HFFc6 (cell line): ENCODE results near the gene ADGRL1. TPM values are rescaled to one million over a fixed set of nuclear protein-coding genes. Genes with fewer than 3 reads are reported as not detected.

Experiments
- DNase-seq: peaks from one replicate; pipeline ENCODE4 v3.0.0-alpha.2; 2018
- H3K27ac Mint-ChIP-seq: 2 replicates; pipeline ENCODE4 v1.8.0; 2020; ENCODE audit warnings: mild to moderate bottlenecking, mixed read lengths
- H3K27me3 Mint-ChIP-seq: 2 replicates; pipeline ENCODE4 v1.8.0; 2021; ENCODE audit warnings: mild to moderate bottlenecking, moderate library complexity, mixed read lengths; ENCODE audit not compliant: insufficient read depth
- H3K36me3 Mint-ChIP-seq: 2 replicates; pipeline ENCODE4 v1.8.0; 2021; ENCODE audit warnings: low read depth, mixed read lengths
- H3K4me1 Mint-ChIP-seq: 2 replicates; pipeline ENCODE4 v1.8.0; 2020; ENCODE audit warnings: low read depth, mixed read lengths
- H3K4me3 Mint-ChIP-seq: 2 replicates; pipeline ENCODE4 v1.8.0; 2020; ENCODE audit warnings: mild to moderate bottlenecking, moderate library complexity, mixed read lengths
- H3K9me3 Mint-ChIP-seq: 2 replicates; pipeline ENCODE4 v1.8.0; 2020; ENCODE audit warnings: mild to moderate bottlenecking, mixed read lengths
- total RNA-seq, 6 experiments: library from RNA; stranded (reverse); fragmentation: NEBNext Ultra II Directional; extraction: Animal tissue kit (Norgen Biotek cat#: 25700); gene quantifications; 2 replicates in 1 of 6; 3 replicates in 5 of 6; pipeline ENCODE4 v1.2.3, GENCODE V29; 2021
- TF ChIP-seq, protein P1 (sequence below): fragments of 200-600 bp; sonication (generic); IDR thresholded peaks from 2 replicates; pipeline ENCODE4 v1.5.0; 2021; ENCODE audit warnings: antibody characterized with exemption, mild to moderate bottlenecking

ADGRL1 gene
- total RNA-seq, 6 experiments from 2014 or later, result 1.6 to 2.9 (median 2.2) TPM

DNA sequence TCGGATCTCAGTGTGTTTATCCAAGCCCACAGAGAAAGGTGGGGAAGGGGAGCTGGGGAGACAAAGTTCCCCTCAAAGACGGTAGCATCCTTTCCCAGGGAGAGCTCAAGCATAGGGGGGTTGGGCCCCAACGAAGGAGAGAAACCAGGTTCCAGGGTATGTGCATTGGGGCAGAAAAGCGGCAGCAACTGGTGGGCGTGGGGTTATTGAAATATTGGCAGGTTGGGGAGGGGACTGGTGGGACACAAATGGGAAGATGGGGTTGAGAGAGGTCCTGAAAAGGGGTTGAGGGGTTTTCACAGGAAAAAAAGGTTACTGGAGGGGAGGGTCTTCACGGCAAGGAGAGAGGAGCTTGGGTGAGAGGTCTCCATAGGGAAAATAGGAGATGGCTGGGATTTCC, 70.6 kb downstream of the ADGRL1 start:
- H3K36me3 Mint-ChIP-seq, result no peaks in the 10 kb centered on the region
- peaks cover 2% of the 10 kb centered on the region; the same call in 1 of the 2 replicates for H3K27me3 Mint-ChIP-seq
- H3K9me3 Mint-ChIP-seq, result no peaks in the 10 kb centered on the region
- DNase-seq, result no peak
- H3K27ac Mint-ChIP-seq, result peak overlapping the region; percentile 29
- TF ChIP-seq, protein P1, sequence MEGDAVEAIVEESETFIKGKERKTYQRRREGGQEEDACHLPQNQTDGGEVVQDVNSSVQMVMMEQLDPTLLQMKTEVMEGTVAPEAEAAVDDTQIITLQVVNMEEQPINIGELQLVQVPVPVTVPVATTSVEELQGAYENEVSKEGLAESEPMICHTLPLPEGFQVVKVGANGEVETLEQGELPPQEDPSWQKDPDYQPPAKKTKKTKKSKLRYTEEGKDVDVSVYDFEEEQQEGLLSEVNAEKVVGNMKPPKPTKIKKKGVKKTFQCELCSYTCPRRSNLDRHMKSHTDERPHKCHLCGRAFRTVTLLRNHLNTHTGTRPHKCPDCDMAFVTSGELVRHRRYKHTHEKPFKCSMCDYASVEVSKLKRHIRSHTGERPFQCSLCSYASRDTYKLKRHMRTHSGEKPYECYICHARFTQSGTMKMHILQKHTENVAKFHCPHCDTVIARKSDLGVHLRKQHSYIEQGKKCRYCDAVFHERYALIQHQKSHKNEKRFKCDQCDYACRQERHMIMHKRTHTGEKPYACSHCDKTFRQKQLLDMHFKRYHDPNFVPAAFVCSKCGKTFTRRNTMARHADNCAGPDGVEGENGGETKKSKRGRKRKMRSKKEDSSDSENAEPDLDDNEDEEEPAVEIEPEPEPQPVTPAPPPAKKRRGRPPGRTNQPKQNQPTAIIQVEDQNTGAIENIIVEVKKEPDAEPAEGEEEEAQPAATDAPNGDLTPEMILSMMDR, result no peak
- H3K4me1 Mint-ChIP-seq, result peaks cover 40% of the 10 kb centered on the region
- H3K4me3 Mint-ChIP-seq, result peak overlapping the region; percentile 88

DNA sequence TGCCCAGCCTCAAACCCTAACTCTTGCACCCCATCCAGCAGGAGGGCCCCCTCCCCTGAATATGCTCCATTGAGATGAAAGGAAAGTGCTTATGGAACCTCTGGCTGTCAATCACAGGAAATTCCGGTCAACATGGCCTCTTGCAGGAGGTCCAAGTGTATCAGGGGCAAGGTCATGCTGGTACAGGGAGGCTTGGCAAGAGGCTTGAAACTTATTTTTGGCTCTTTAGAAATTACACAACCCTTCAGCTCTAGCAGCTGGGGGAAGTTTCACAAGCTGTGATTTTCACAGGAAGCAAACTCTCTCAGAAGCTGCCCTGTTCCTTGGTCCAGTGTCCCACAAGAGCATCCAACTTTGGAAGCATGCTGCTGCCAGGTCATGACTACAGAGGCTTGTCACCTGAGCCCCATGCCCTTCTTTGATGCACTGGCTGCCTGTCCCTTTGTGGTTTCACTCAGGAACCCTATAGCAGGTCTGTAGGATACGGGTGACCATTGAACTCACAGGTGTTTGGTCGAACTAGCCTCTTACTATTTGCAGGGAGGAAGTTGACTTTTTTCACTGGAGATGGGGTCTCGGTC, 78.0 kb downstream of the ADGRL1 start:
- DNase-seq, result no peak
- no peak overlapping the region for H3K4me3 Mint-ChIP-seq
- H3K27me3 Mint-ChIP-seq, result peaks cover 2% of the 10 kb centered on the region; the same call in 1 of the 2 replicates
- TF ChIP-seq, protein P1, result no peak
- no peak overlapping the region for H3K27ac Mint-ChIP-seq
- H3K36me3 Mint-ChIP-seq, result no peaks in the 10 kb centered on the region
- H3K9me3 Mint-ChIP-seq, result no peaks in the 10 kb centered on the region
- no peaks in the 10 kb centered on the region for H3K4me1 Mint-ChIP-seq

- Mint-ChIP-seq H3K4me1 (no peaks in the 10 kb centered on the region), H3K4me3 (no peak overlapping the region), H3K27me3 (peaks cover 4% of the 10 kb centered on the region; the same call in 1 of the 2 replicates), H3K9me3 (no peaks in the 10 kb centered on the region), H3K36me3 (no peaks in the 10 kb centered on the region), H3K27ac (no peak overlapping the region)
- no peak for DNase-seq
- TF ChIP-seq, protein P1, result no peak
These were observed 78.8 kb downstream of the ADGRL1 start for GRCh38 chr19:14127176-14127575.

DNA sequence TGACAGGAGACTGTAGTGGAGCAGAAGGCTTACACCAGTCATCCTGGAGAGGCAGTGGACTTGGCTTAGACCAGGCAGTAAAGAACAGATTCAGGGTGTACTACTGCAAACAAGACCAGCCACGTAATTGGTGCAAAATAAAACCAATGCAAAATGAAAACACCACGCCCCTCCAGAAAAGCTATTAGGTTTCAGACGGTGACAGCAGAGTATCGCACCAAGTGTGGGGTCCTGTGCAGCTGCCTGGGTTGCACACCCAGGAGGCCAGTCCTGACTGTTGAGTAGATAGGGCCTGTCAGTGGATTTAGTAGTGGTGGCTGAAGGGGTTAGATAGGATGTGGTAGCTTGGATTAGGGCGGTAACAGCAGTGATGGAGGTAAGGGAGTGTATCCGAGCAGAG, 83.0 kb downstream of the ADGRL1 start:
- Mint-ChIP-seq H3K27me3 (peaks cover 2% of the 10 kb centered on the region; the same call in 1 of the 2 replicates), H3K9me3 (no peaks in the 10 kb centered on the region), H3K4me3 (no peak overlapping the region), H3K36me3 (no peaks in the 10 kb centered on the region), H3K4me1 (peaks cover 12% of the 10 kb centered on the region), H3K27ac (no peak overlapping the region)
- TF ChIP-seq, protein P1, result no peak
- no peak for DNase-seq

DNA sequence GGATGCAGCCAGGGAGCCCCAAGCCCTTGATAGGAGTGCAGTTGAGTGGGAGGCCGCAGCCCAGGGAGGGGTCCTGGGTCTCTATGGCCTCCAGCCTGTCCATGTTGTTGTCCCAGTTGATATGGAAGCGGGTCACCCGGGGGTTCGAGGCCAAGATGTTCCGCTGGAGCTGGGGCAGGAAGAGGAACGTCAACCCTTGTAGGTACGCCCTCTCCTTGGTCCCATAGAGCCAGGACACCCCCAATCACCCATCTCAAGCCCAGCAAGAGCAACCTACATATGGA, 85.5 kb downstream of the ADGRL1 start:
- Mint-ChIP-seq H3K4me3 (no peak overlapping the region), H3K4me1 (peaks cover 24% of the 10 kb centered on the region), H3K27ac (no peak overlapping the region), H3K27me3 (peaks cover 4% of the 10 kb centered on the region; the same call in 1 of the 2 replicates), H3K36me3 (no peaks in the 10 kb centered on the region), H3K9me3 (no peaks in the 10 kb centered on the region)
- TF ChIP-seq, protein P1, result no peak
- no peak for DNase-seq
